DOHH2 (cell line): ENCODE results near the gene STIL.

Source experiments
- CTCF ChIP-seq: fragments of 200-600 bp; sonication (generic); IDR thresholded peaks from one replicate; pipeline ENCODE4 v1.5.1; 2014; ENCODE audit warnings: antibody characterized with exemption, mild to moderate bottlenecking, low read depth, low read length; ENCODE audit not compliant: poor library complexity, severe bottlenecking
- EZH2phosphoT487 ChIP-seq: fragments of 200-600 bp; sonication (generic); IDR thresholded peaks from 2 replicates; pipeline ENCODE4 v1.6.1; 2017; ENCODE audit warnings: borderline replicate concordance, mild to moderate bottlenecking, antibody characterized with exemption, low read length, moderate library complexity, mixed read lengths

DNA sequence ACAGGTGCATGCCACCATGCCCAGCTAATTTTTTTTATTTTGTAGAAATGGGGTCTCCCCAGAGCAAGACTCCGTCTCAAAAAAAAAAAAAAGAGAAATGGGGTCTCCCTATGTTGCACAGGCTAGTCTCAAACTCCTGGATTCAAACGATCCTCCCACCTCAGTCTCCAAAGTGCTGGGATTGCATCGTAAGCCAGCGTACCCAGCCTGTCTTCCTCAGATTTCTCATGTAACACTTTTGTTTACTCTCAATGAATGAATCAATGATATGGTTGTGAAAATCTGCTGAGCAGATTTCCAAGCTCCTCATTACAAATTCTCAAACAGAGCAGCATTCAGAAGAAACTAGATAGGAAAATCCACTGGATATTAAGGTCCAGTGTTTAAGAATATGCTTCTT is 26.3 kb upstream of the STIL start:
- TF ChIP-seq CTCF = no peak
- no peak for TF ChIP-seq EZH2phosphoT487
